NT2/D1 (cell line): ENCODE measurements around the gene LRRC4B.

ENCODE experiments used
- SUZ12 ChIP-seq: IDR thresholded peaks from 2 replicates; pipeline ENCODE4 v1.6.1; 2011; ENCODE audit not compliant: insufficient read length, insufficient read depth; ENCODE audit errors: extremely low read depth
- YY1 ChIP-seq: IDR thresholded peaks from 2 replicates; pipeline ENCODE4 v1.6.1; 2011; ENCODE audit not compliant: insufficient read length, insufficient read depth
- ZNF274 ChIP-seq: IDR thresholded peaks from 2 replicates; pipeline ENCODE4 v1.6.1; 2011; ENCODE audit warnings: mild to moderate bottlenecking, low read depth, low read length

- TF ChIP-seq ZNF274 (no peak), YY1 (no peak), SUZ12 (no peak)
Observed at GRCh38 chr19:50535672-50536187, 32.5 kb downstream of the LRRC4B start.
